Measurements from ENCODE around the gene KRTAP6-2.

- TF ChIP-seq YY1 (IDR thresholded peaks at IDR 0.05; ENCODE audit: insufficient read depth, insufficient read length) (no peak), ZNF274 (IDR thresholded peaks at IDR 0.05; ENCODE audit: low read depth, low read length) (no peak), SUZ12 (IDR thresholded peaks at IDR 0.05; ENCODE audit: extremely low read depth, insufficient read depth, insufficient read length) (no peak)
Measured at GRCh38 chr21:30582870-30583269, 15.8 kb downstream of the KRTAP6-2 start.
